Fibroblast of upper back skin (primary cell): Measurements from ENCODE around the gene POU5F1.
"Not testable (repeated sequence)": the region's sequence is repeated elsewhere in the genome, so short reads cannot be mapped to it uniquely, and the experiment has no call there.

Source experiments
- DNase-seq: peaks from one replicate; pipeline ENCODE4 v3.0.0-alpha.2; 2013

The POU5F1 gene

DNA sequence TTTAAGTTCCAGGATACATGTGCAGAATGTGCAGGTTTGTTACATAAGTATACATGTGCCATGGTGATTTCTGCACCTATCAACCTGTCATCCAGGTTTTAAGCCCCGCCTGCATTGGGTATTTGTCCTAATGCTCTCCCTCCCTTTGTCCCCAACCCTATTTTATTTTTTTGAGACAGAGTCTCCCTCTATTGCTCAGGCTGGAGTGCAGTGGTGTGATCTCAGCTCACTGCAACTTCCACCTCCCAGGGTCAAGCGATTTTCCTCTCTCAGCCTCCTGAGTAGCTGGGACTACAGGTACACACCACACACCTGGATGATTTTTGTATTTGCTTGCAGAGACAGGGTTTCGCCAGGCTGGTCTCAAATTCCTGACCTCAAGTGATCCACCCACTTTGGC is 18.7 kb upstream of the POU5F1 start:
- DNase-seq, result not testable (repeated sequence)

DNA sequence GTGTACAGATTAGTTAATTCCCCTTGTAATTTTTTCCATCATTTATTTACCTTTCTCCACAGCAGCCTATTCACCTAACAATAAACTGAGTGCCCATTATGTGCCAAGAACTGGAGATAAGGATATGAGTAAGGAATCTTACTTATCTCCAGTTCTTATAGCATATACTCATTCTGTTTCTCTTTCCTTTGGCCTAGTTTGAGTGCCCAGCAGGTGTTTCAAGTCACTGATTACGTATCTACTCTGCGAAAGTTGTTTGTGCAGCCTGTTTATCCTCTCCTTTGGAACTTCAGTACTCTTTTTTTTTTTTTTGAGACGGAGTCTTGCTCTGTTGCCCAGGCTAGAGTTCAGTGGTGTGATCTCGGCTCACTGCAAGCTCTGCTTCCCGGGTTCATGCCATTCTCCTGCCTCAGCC is 17.3 kb upstream of the POU5F1 start:
- DNase-seq, result no peak

DNA sequence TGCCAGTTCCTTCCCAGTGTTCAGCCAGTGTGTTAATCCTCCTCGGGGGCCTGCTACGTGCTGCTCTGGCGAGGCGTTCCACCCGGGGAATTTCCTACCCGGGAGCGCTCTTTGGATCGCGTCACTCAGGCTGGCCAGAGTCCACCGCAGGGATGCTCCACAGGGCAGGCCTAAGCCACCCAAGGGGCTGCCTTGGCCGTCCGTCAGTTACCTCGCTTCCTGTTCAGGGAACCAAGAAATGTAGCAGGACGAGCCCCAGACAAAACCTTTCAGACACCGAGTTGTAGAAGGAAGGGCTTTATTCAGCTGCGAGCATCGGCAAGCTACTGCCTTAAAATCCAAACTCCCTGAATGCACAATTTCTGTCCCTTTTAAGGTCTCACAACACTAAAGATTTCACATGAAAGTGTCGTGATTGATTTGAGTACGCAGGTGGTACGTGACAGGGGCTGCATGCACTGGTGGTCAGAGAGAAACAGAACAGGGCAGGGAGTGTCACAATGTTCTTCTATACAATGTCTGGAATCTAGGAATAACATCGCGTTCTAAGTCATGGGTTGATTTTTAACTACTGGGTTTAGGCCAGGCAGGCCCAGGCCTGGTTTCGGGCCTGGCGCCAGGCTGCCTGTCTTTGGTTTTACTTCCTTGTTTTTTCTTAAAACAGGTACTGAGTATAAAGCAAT is 15.7 kb upstream of the POU5F1 start:
- no peak for DNase-seq

DNA sequence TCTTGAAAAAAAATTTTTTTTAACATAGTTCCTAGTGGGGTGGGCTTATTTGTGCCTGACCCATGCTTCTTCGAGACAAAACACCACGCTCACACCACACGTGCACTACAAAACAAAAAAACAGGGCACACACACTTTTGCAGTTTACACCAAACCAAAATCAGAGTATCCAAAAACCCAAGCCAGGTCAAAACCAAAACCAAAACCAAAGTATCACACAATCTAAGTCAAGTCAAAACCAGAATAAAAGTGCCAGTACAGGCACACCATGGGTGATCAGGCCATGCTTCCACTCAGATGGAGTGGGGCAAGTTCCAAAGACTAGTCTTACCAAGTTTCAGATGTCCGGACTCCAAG is 15.2 kb upstream of the POU5F1 start:
- not testable (repeated sequence) for DNase-seq

DNA sequence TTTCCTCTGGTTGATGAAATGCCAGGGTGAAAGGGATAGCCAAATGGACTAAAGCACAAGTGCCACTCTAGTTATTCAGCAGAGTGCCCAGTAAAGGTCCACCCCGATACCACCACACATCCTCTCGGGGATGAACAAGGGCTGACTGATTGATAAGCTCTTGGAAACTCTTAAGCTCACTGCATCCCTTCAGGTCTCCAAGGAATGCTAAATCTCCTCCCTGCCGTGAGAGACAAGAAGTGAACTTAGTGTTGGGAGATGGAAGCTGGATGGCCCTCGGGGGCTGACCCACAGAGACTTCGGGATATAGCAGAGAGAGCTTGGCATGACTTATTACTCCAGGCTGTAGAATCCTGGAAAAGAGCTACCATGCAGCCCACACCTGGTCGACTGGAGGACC is 13.4 kb upstream of the POU5F1 start:
- not testable (repeated sequence) for DNase-seq

DNA sequence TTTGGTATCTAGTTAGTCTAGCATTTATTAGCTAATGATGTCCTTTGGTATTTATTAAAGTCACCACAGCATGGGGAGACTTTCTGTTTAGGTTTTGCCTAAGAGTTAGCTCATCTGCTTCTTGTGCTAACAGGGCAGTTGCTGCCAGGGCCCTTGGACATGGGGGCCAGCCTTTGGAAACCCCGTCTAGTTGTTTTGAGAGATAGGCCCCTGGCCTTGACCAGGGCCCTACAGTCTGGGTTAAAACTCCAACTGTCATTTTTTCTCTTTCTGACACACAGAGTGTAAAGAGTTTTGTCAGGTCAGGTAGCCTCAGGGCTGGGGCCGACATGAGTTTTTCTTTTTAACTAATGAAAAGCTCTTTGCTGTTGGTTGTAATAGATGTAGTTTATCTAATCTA is 12.8 kb upstream of the POU5F1 start:
- DNase-seq, result not testable (repeated sequence)

DNA sequence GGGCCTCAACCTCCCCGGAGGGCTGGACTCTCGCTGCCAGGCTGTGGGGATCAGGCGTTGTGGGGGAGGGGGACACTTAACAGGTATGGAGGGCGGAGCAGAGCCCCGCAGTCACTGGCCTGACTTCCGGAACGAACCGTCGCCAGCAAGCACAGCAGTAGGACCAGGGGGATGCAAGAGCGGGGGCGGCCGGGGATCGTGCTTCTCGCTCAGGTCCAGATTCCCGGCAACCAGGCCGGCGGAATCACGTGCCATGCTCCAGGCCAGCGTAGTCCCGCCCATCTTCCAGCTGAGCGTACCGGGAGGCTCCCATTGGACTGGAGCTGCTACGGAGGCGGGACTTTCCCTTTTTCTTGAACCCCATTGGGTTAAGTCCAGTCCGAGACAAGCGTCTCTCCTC is 10.0 kb upstream of the POU5F1 start:
- peak; percentile 78 for DNase-seq

DNA sequence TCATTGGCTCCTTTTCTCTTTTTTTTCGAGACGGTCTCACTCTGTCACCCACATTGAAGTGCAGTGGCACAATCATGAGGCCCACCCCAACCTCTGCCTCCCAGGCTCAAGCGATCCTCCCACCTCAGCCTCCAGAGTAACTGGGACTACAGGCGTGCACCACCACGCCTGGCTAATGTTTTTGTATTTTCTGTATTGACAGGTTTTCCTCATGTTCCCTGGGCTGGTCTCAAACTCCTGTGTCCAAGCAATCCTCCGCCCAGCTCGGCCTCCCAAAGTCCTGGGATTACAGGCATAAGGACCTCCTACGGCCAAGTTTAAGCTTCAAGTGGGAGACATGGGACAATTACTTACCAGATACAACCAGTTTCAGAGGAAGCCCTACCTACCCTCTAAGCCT is 9.4 kb upstream of the POU5F1 start:
- no peak for DNase-seq

DNA sequence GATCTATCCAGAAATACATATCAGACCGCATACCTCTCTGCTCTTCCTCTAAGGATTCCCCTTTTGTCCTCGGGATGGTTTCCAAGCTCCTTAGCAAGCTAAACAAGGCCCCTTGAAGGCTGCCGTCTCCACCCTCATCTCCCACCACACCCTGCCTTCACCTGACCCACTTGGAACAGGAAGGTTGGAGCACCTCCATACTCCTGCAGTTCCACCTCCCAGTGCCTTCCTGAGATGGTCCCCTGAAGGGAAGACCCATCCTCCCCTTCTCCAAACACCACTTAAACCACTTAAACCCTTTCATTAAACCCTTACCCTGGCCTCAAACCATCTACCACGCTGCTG is 8.5 kb upstream of the POU5F1 start:
- no peak for DNase-seq

DNA sequence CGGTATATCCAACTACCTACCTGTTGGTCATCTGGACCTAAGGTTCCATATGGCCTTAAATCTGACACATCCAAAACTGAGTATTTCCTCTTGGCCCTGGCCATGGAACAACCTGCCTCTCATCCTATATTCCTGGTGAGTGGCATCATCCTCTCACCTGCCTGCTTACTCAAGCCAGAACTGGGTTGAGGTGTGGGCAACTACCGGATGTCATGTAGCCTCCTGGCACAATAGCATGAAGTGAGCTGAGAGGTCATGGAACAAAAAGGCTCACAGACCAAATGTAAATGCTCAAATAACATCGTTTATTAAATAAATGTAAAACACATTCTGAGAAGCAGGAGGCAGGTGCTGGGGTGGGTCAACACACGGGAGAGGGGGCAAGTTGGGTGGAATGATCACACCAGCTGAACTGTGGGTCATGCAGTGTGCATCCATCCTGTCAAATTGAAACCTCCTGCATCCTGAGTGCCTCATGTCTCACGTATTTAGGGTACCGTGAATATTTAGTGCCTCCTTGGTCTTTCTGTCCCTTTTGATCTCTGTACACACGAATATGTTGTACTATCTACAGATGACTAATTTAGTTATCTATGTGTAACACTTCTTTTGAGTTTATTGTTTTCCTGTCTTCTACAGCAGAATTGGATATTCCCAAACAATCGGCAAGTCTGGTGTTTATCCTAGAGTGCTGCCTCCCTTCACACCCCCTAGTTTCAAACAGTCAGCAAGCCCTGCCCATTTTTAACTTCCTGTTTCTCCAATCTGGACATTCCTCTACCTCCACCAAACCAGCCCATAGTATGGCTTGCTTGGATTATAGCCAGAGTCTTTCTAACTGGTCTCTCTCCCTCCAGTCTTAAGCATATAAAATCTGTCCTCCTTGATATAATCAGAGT is 7.9 kb upstream of the POU5F1 start:
- DNase-seq, result peak; percentile 30

DNA sequence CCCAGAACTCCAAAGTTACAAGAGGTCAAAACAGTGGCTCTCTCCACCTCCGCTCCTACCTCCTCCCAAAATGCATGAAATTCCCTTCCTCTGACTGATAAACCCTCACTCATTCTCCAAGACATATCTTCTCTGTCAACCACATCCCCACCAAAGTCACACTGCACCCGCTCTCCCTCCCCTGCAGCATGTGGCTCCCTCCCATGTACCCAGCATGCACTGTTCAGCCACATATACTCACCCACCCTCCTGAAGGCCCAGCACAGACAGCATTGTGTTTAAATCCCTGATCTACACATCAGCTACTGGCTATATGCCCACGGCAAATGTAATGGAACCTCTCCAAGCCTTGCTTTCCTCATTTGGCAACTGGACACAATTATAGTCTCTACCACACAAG is 5.5 kb upstream of the POU5F1 start:
- peak; percentile 88 for DNase-seq

DNA sequence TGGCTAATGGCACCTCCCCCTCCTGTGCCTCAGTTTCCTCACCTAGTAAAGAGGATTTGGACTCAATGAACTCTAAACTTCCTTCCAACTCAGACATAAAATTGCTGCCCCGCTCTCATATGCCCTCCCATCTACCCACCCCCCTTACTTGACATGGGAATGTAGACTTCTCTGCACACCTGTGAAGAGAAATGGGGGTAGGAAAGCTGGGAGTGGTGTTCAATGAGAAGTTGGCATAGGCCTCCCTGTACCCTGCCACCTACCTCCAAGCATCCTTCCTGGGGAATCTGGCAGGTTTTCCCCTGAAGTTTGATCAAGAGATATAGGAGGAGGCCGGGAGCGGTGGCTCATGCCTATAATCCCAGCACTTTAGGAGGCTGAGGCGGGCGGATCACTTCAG is 3.9 kb upstream of the POU5F1 start:
- no peak for DNase-seq

DNA sequence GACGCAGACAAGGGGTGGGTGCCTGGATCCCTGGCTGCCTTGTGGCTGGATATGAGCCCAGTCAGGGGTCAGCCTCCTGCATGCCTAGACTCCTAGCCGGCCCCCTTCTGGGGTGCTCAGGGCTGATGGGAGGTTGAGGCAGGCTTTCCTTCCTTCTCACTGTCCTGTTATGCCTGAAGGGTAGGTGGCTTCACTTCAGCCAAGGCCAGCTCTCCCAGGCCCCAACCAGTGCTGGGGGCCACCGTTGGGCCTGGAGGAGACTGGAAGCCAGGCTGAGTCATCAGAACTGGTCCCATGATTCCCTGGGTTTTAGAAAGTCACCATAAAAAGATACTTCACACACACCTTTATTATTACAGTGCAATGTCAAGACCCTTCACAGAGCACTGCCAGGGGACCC is 2.9 kb upstream of the POU5F1 start:
- DNase-seq, result no peak

DNA sequence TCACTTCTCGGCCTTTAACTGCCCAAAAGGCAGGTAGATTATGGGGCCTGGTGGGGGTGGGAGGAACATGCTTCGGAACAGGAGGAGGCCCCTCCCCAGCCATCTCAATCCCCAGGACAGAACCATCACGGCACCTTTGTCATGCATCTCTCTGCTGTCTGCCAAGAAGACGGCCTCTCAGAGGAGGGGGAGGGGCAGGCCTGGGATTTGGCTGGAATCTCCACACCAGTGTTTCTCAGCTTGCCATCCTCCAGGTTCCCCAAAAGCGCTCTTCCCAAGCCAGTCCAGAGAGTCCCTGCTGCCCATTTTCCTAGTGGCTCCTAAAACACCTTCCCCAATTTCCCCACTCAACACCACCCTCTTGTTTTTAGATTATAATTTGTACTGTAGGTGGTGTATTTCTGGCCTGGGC is 2.5 kb upstream of the POU5F1 start:
- DNase-seq, result no peak

DNA sequence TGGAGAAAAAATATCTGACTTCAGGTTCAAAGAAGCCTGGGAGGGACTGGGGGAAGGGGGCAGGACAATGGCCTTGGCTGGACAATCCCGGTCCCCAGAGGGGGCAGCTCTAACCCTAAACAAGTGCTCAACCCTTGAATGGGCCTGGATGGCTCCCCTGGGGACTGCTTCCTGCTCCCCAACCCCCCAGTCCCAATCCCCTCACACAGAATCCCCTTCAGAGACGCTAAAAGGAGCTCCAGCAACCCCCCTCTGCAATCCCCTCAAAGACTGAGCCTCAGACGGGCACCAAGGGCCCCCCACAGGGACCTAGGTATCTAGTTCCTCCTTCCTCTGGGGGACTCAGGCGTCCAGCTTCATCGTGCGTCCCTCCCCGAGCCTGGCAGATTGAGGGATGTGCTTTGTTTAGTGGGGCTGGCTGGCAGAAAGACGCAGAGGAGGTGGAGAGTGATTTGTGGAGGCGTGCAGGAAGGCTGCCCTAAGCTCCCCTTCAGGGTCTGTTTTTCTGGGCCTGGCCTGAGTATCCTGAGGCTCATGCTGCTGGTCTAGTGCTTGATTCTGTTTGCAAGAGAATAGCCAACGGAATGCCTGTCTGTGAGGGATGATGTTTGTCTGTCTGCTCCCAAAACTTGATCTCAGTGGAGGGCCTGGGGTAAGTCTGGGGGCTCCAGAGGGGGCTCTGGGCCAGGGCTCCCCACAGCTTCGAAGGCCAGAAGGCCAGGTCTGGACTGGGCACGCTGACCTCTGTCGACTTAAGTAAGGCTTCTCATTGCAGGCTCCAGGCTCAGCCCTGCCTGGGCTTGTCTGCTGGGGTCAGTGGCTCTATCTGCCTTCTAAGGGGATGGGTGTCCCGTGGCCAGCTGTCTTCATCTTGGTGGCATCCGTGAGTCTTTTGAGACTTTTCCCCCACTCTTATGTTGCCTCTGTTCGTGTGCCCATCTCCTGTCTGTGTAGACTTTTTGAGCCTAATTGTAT is 1.7 kb upstream of the POU5F1 start:
- no peak for DNase-seq

DNA sequence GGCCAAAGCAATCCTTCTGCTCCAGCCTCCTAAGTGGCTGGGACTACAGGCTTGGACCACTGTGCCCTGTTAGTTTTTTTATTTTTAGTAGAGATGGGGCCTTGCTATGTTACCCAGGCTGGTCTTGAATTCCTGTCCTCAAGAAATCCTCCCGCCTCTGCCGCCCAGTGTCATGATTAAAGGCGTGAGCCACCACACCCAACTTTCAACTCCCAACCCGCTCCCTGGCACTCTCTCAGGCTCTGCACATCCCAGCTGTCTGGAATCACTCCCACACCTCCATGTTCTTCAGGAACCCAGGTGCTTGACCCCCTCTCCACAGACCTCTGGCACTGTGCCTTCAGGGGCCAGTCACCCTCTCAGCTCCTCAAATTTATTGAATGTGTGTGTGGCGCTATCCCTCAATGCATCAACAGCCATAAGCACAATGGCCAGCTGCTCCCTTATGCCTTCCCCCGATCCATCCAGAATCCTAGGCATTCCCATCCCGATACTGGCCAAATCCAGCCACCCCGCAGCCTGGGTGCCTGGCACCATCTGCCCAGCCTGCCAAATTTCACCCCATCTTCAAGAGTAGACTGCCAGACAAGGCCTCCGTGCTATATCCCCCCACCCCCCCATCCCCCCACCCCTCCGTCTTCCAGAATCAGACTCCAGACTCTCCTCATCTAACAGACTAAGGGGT is 647 bp upstream of the POU5F1 start:
- DNase-seq, result no peak

DNA sequence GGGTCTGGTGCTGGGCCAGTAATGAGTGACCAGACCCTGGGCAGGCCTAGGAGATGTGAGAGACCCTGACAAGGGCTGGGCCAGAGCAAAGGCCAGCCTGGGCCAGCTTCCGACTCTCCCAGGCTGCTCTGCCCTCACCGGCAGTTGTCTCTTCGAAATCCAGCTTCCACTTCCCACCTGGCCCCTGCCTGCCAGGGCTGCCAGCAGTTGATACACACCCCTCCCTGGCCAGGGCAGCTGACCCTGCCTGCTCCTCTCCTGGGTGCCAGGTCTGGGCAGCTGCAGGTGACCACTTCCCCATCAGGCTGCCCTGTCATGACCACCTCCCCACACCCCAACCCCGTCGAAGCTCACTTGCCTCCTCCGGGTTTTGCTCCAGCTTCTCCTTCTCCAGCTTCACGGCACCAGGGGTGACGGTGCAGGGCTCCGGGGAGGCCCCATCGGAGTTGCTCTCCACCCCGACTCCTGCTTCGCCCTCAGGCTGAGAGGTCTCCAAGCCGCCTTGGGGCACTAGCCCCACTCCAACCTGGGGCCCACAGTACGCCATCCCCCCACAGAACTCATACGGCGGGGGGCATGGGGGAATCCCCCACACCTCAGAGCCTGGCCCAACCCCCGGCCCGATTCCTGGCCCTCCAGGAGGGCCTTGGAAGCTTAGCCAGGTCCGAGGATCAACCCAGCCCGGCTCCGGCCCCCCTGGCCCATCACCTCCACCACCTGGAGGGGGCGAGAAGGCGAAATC is 453 bp downstream of the POU5F1 start:
- DNase-seq, result not testable (repeated sequence)

DNA sequence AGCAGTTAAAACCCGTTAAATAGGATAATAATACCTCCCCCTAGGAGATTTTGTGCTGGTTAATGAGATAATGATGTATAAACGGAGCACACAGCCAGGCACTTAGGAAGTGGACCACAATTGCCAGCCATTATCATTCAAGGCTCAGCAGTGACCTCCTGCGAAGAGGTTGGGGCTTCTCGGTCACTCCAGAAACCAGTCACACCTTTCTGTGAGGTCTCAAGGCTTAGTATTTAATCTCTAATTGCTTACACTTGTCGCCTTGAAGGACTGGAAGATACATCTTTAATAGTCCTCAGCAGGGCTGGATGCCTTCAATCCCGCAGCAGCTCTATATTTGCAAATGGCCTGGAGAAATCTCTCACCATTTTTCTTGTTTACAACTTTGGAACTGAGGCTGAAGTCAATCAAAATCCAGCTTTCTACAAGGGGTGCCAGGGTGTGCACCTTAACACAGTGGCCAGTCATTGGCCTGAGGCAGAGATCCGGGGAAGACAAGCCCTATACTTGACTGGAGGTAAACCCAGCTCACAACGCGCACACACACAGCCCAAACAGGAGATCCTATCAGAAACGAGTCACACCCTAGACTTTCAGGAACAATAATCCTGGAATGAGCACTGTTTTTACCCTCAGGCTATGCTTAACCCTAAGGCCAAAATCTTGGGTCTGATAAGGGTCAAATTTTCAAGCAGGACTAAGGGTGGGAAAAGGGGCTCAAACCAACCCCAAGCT is 1.2 kb downstream of the POU5F1 start:
- no peak for DNase-seq

DNA sequence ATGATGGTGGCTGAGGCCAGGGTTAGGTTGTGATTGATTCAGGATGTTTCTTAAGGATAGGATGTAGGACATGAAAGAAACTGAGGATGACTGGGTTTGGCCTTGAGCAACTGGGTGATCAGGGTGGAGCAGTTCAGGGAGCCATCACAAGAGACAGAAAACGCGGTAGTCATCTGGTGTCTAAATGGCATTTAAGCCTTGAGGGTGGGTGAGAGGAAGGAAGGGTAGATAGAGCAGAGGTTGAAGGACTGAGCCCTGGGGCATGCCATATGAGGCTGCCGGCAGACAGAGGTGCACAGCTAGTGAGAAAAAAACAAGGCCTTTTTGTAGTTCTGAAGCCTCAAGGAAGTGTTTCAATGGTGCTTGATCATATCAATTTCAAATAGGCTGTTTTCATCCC is 1.9 kb downstream of the POU5F1 start:
- DNase-seq, result no peak

DNA sequence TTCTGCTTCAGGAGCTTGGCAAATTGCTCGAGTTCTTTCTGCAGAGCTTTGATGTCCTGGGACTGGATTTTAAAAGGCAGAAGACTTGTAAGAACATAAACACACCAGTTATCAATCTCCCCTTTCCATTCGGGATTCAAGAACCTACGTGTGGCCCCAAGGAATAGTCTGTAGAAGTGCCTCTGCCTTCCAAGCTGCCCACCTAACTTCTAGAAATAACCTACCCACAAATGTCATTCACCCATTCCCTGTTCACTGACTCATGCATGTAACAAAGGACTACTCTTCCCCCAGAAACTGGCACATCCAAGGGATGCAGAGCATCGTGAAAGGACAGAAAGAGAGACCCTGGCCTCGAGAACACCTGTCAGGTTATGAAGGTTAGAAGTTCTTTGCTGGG is 4.5 kb downstream of the POU5F1 start:
- DNase-seq, result no peak
